NCI-H774 (cell line): ENCODE results near the gene ATP1A2.

Source experiments
- DNase-seq: peaks from one replicate; lab custom pipeline; 2025; lab: John Stamatoyannopoulos, UW

The ATP1A2 gene

GRCh38 chr1:160085686-160086455, 29.7 kb upstream of the ATP1A2 start:
- DNase-seq, result peak; percentile 33

GRCh38 chr1:160086456-160086892, 29.1 kb upstream of the ATP1A2 start:
- DNase-seq, result no peak

GRCh38 chr1:160087118-160087662, 28.4 kb upstream of the ATP1A2 start:
- no peak for DNase-seq

GRCh38 chr1:160089883-160090282, 25.7 kb upstream of the ATP1A2 start:
- no peak for DNase-seq

- no peak for DNase-seq
These were observed 24.8 kb upstream of the ATP1A2 start for GRCh38 chr1:160090760-160091159.

- DNase-seq, result no peak
These were observed 23.8 kb upstream of the ATP1A2 start for GRCh38 chr1:160091666-160092223.

- no peak for DNase-seq
These were observed 23.0 kb upstream of the ATP1A2 start for GRCh38 chr1:160092366-160093068.

GRCh38 chr1:160093069-160093395, 22.5 kb upstream of the ATP1A2 start:
- no peak for DNase-seq

GRCh38 chr1:160093624-160094290, 21.8 kb upstream of the ATP1A2 start:
- DNase-seq, result no peak

- no peak for DNase-seq
These were observed 21.3 kb upstream of the ATP1A2 start for GRCh38 chr1:160094291-160094625.

- no peak for DNase-seq
These were observed 20.8 kb upstream of the ATP1A2 start for GRCh38 chr1:160094806-160095205.

- no peak for DNase-seq
These were observed 20.0 kb upstream of the ATP1A2 start for GRCh38 chr1:160095382-160096105.

GRCh38 chr1:160096274-160097116, 19.1 kb upstream of the ATP1A2 start:
- no peak for DNase-seq

GRCh38 chr1:160097151-160097910, 18.2 kb upstream of the ATP1A2 start:
- DNase-seq, result no peak

GRCh38 chr1:160097911-160098851, 17.4 kb upstream of the ATP1A2 start, which contains the start of gene IGSF8:
Gene IGSF8, minus strand, starts transcription at chr1:160098619. Its CDS starts 147 bp downstream, at chr1:160098472.
- DNase-seq, result peak; percentile 92

- peak; percentile 94 for DNase-seq
These were observed 16.6 kb upstream of the ATP1A2 start for GRCh38 chr1:160098852-160099561.

GRCh38 chr1:160099716-160100375, 15.7 kb upstream of the ATP1A2 start:
- no peak for DNase-seq
